ENCODE measurements around the gene SOCS2. TPM values are rescaled to one million over a fixed set of nuclear protein-coding genes. Genes with fewer than 3 reads are reported as not detected.
A peak's percentile ranks its signal among the peaks of the same experiment; 100 is the strongest.

SOCS2 gene
- total RNA-seq, 1 experiment from 2014 or later, result 15.2 TPM

GRCh38 chr12:93594766-93595311 lies 22.4 kb downstream of the SOCS2 start:
- peak overlapping the region; percentile 26 for H2AFZ ChIP-seq (ENCODE audit: low read depth, low read length, poor library complexity, severe bottlenecking)
- H3K27ac ChIP-seq (ENCODE audit: low read depth, low read length), result no peak overlapping the region
- RAD21 ChIA-PET (ENCODE audit: low non-redundant PET in 1 of 2, low total read pairs in 2 of 2, uncharacterized antibody in 2 of 2, unreplicated experiment in 2 of 2), result no interaction called here

More at GRCh38 chr12:93594766-93595311, 22.4 kb downstream of the SOCS2 start:
- Histone ChIP-seq H3K36me3 (ENCODE audit: control insufficient read depth in 1 of 2, insufficient read depth in 2 of 2, low read length in 2 of 2) (no peaks in the 10 kb centered on the region), H3K9me3 (ENCODE audit: control insufficient read depth in 1 of 2, insufficient read depth in 1 of 2, low read depth in 1 of 2, low read length in 2 of 2) (no peaks in the 10 kb centered on the region), H4K20me1 (ENCODE audit: insufficient read depth) (no peaks in the 10 kb centered on the region), H3K9me2 (ENCODE audit: insufficient read depth) (no peaks in the 10 kb centered on the region), H3K79me2 (ENCODE audit: insufficient read depth, low read length) (no peaks in the 10 kb centered on the region), H3K4me3 (replicated peaks in 1 of 2; ENCODE audit: low read depth in 1 of 2, low read length in 2 of 2) (no peak overlapping the region), H3K4me1 (ENCODE audit: control insufficient read depth in 1 of 2, insufficient read depth in 2 of 2, low read length in 2 of 2) (peaks cover 0 to 23% of the 10 kb centered on the region in 2 experiments; a peak in 2 of 4 replicates), H3K9ac (ENCODE audit: low read length) (no peak overlapping the region), H3K27me3 (ENCODE audit: insufficient read depth, low read length) (no peaks in the 10 kb centered on the region), H3K4me2 (ENCODE audit: low read length) (no peak overlapping the region)
- ChIA-PET CTCF (no interaction called here), POLR2A (no interaction called here)
- DNase-seq (ENCODE audit: low read depth, low spot score), result no peak
- intact Hi-C loops (cut with micrococcal nuclease), result no loop called here
- TF ChIP-seq SRF (IDR thresholded peaks at IDR 0.05; ENCODE audit: low read depth) (no peak), ELF1 (IDR thresholded peaks at IDR 0.05; ENCODE audit: borderline replicate concordance, low read depth) (no peak), YY1 (IDR thresholded peaks at IDR 0.05; ENCODE audit: extremely low read depth, insufficient replicate concordance, low read depth, low read length) (no peak), EZH2phosphoT487 (IDR thresholded peaks at IDR 0.05; ENCODE audit: borderline replicate concordance) (no peak), MAX (IDR thresholded peaks at IDR 0.05) (no peak), FOSL1 (IDR thresholded peaks at IDR 0.05; ENCODE audit: low read depth) (no peak), CEBPB (IDR thresholded peaks at IDR 0.05; ENCODE audit: low read depth) (no peak), SIN3A (IDR thresholded peaks at IDR 0.05; ENCODE audit: low read depth) (no peak), REST (IDR thresholded peaks at IDR 0.05; ENCODE audit: low read depth) (no peak), ATF3 (IDR thresholded peaks at IDR 0.05) (no peak), EZH2 (IDR thresholded peaks at IDR 0.05) (no peak), CTCF (IDR thresholded peaks at IDR 0.05 in 2 of 3, conservative IDR thresholded peaks at IDR 0.05 in 1 of 3; ENCODE audit: borderline replicate concordance in 1 of 3, insufficient read depth in 1 of 3, low read depth in 2 of 3, low read length in 2 of 3) (no peak), RAD21 (IDR thresholded peaks at IDR 0.05; ENCODE audit: low read depth) (no peak), CBX3 (IDR thresholded peaks at IDR 0.05; ENCODE audit: low read depth) (no peak), EGR1 (IDR thresholded peaks at IDR 0.05; ENCODE audit: low read depth) (no peak), POLR2A (IDR thresholded peaks at IDR 0.05; ENCODE audit: borderline replicate concordance, extremely low read depth, insufficient read depth, insufficient read length) (no peak), ZNF274 (IDR thresholded peaks at IDR 0.05; ENCODE audit: low read depth, low read length) (no peak), POLR2AphosphoS5 (IDR thresholded peaks at IDR 0.05; ENCODE audit: low read depth, low read length) (no peak), JUND (IDR thresholded peaks at IDR 0.05) (no peak), SP1 (IDR thresholded peaks at IDR 0.05; ENCODE audit: low read depth) (no peak)
- no TSS peak for BruUV-seq (replicated peaks)
- ATAC-seq, result no peak

Measured in HCT116 (cell line).